ENCODE data around the gene SYT6. TPM values are rescaled to one million over a fixed set of nuclear protein-coding genes. Genes with fewer than 3 reads are reported as not detected.

Gene SYT6
- total RNA-seq, 1 experiment from 2014 or later = 77.2 TPM

DNA sequence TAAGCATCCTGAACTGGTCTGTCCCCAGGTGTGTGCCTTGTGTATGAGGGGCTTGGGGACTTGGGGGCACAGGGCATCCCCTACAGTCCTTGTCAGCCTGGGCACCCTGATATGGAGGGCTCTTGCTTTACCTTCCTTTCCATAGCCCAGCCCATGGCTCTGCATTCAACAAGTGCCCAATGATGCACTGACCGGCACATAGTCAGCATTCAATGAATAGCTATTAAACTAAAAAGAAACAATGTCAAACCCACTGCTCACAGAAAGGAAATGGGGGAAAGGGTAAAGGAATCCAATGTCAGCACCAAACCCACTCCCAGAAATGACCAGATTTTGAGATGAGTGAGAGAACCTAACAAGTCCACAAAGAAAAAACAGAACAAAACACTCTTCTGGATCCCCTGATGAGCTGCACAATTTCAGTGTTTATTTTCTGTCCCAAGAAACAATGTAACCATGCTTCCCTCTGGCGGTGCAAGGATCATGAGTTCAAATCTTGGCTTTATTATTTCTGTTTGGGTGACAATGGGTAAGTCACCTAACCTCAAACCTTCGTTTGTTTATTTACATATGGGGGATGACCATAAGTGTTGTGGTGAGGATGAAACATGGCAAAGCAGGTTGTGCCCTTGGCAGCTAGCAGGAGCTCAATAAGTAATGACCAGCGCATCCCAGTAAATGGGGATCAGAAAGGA lies 22.0 kb downstream of the SYT6 start:
- H3K4me2 ChIP-seq (ENCODE audit: insufficient read depth, insufficient read length, low read length) = no peak overlapping the region
- H2AK5ac ChIP-seq (ENCODE audit: insufficient read length, low read length) = no peak overlapping the region
- no peak overlapping the region for H3K9ac ChIP-seq (ENCODE audit: extremely low read depth, insufficient read length, low read length)
- WGBS (ENCODE audit: extremely low coverage, insufficient read length, low lambda C conversion rate) = no CpG with 5 or more reads among the region's 4 CpGs
- Mint-ChIP-seq H3K9me3 (no peaks in the 10 kb centered on the region), H3K4me3 (no peak overlapping the region), H3K36me3 (ENCODE audit: insufficient read depth in 1 of 3, low read depth in 3 of 3) (peaks cover 53 to 100% (median 92%) of the 10 kb centered on the region in 3 experiments), H3K4me1 (peaks cover 46 to 52% of the 10 kb centered on the region in 2 experiments), H3K27me3 (ENCODE audit: low read depth) (no peaks in the 10 kb centered on the region; the same call in 1 of the 2 replicates), H3K27ac (peak overlapping the region in 2 of 3 experiments; percentile 45 to 70; a peak in 3 of 7 replicates)
- H3K23ac ChIP-seq (ENCODE audit: insufficient read length, low read depth, low read length) = no peak overlapping the region
- H4K8ac ChIP-seq (replicated peaks; ENCODE audit: insufficient read length, low read depth, low read length) = no peak overlapping the region
- TF ChIP-seq, protein P1, sequence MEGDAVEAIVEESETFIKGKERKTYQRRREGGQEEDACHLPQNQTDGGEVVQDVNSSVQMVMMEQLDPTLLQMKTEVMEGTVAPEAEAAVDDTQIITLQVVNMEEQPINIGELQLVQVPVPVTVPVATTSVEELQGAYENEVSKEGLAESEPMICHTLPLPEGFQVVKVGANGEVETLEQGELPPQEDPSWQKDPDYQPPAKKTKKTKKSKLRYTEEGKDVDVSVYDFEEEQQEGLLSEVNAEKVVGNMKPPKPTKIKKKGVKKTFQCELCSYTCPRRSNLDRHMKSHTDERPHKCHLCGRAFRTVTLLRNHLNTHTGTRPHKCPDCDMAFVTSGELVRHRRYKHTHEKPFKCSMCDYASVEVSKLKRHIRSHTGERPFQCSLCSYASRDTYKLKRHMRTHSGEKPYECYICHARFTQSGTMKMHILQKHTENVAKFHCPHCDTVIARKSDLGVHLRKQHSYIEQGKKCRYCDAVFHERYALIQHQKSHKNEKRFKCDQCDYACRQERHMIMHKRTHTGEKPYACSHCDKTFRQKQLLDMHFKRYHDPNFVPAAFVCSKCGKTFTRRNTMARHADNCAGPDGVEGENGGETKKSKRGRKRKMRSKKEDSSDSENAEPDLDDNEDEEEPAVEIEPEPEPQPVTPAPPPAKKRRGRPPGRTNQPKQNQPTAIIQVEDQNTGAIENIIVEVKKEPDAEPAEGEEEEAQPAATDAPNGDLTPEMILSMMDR (conservative IDR thresholded peaks at IDR 0.05) = no peak
- H3K79me1 ChIP-seq (ENCODE audit: insufficient read depth, low read depth, low read length, poor library complexity, severe bottlenecking) = peaks cover 4% of the 10 kb centered on the region
- no peak overlapping the region for H3K18ac ChIP-seq (ENCODE audit: insufficient read length, low read depth, low read length)
- no peak overlapping the region for H4K91ac ChIP-seq (ENCODE audit: insufficient read length, low read depth, low read length)
- H3K14ac ChIP-seq (ENCODE audit: insufficient read depth, low read length) = no peak overlapping the region
- no peak overlapping the region for H2AFZ ChIP-seq (ENCODE audit: low read length)
- H3K27ac ChIP-seq (ENCODE audit: insufficient read length, low read depth, low read length) = no peak overlapping the region
- H2BK15ac ChIP-seq (ENCODE audit: low read depth, low read length) = no peak overlapping the region
- H2BK5ac ChIP-seq (ENCODE audit: insufficient read length, low read length) = no peak overlapping the region
- no peaks in the 10 kb centered on the region for H3K23me2 ChIP-seq (ENCODE audit: insufficient read length, low read depth, low read length, poor library complexity, severe bottlenecking)
- H3K4ac ChIP-seq (ENCODE audit: low read depth, low read length) = no peak overlapping the region
- H4K20me1 ChIP-seq (ENCODE audit: control insufficient read depth, insufficient read depth, insufficient read length) = no peaks in the 10 kb centered on the region
- no peak for DNase-seq
- no peaks in the 10 kb centered on the region for H3K79me2 ChIP-seq (ENCODE audit: insufficient read depth, low read length)
- no peak overlapping the region for H2BK12ac ChIP-seq (ENCODE audit: insufficient read length, low read depth, low read length)
- no peaks in the 10 kb centered on the region for H3K27me3 ChIP-seq (ENCODE audit: insufficient read depth, low read length)
- H4K5ac ChIP-seq (ENCODE audit: insufficient read length, low read depth, low read length) = no peak overlapping the region
- no peak overlapping the region for H3T11ph ChIP-seq (ENCODE audit: low read length)
- no peaks in the 10 kb centered on the region for H3K9me3 ChIP-seq (ENCODE audit: control insufficient read depth, low read depth, low read length)
- no peak overlapping the region for H2BK20ac ChIP-seq (ENCODE audit: low read depth, low read length, poor library complexity, severe bottlenecking)
- peaks cover 2% of the 10 kb centered on the region; the same call in 1 of the 2 replicates for H3K4me1 ChIP-seq (ENCODE audit: insufficient read depth, low read length)
- H3K56ac ChIP-seq (ENCODE audit: insufficient read length, low read depth, low read length) = no peak overlapping the region
- no peak overlapping the region for H2BK120ac ChIP-seq (ENCODE audit: low read depth, low read length, poor library complexity, severe bottlenecking)
